ENCODE measurements around the gene ZKSCAN3. TPM values are rescaled to one million over a fixed set of nuclear protein-coding genes. Genes with fewer than 3 reads are reported as not detected.
"Not testable (repeated sequence)": the region's sequence is repeated elsewhere in the genome, so short reads cannot be mapped to it uniquely, and the experiment has no call there.

The ZKSCAN3 gene
- polyA plus RNA-seq (2012; ENCODE audit: missing spikeins): 3.2 TPM

GRCh38 chr6:28349892-28350737 lies at the start of gene ZKSCAN3:
TSS of gene ZKSCAN3 (plus strand) at chr6:28349947. CDS start at chr6:28359587, 9,640 bp downstream.
- peak; percentile 83 for TF ChIP-seq POLR2A (IDR thresholded peaks at IDR 0.05; ENCODE audit: low read depth, low read length)
- peak; percentile 61; the same call in 1 of the 2 replicates for TF ChIP-seq TAF1 (IDR thresholded peaks at IDR 0.05; ENCODE audit: borderline replicate concordance, low read depth, low read length)
- TF ChIP-seq POLR2AphosphoS5 (IDR thresholded peaks at IDR 0.05; ENCODE audit: low read depth, low read length): peak; percentile 78
- FAIRE-seq: peak; percentile 84
- peak; percentile 52 for DNase-seq (ENCODE audit: insufficient read length)

GRCh38 chr6:28303570-28303969 lies 46.2 kb upstream of the ZKSCAN3 start:
- FAIRE-seq (peak; percentile 90), DNase-seq (ENCODE audit: insufficient read length) (no peak)
- TF ChIP-seq POLR2AphosphoS5 (IDR thresholded peaks at IDR 0.05; ENCODE audit: low read depth, low read length) (no peak), POLR2A (IDR thresholded peaks at IDR 0.05; ENCODE audit: low read depth, low read length) (no peak), TAF1 (IDR thresholded peaks at IDR 0.05; ENCODE audit: borderline replicate concordance, low read depth, low read length) (no peak)

- FAIRE-seq; DNase-seq (ENCODE audit: insufficient read length): not testable (repeated sequence)
Observed at GRCh38 chr6:28306363-28306762, 43.4 kb upstream of the ZKSCAN3 start.

GRCh38 chr6:28311139-28311823 lies 38.5 kb upstream of the ZKSCAN3 start:
- TF ChIP-seq POLR2A (IDR thresholded peaks at IDR 0.05; ENCODE audit: low read depth, low read length) (no peak), TAF1 (IDR thresholded peaks at IDR 0.05; ENCODE audit: borderline replicate concordance, low read depth, low read length) (no peak), POLR2AphosphoS5 (IDR thresholded peaks at IDR 0.05; ENCODE audit: low read depth, low read length) (no peak)
- no peak for DNase-seq (ENCODE audit: insufficient read length)
- no peak for FAIRE-seq

- DNase-seq (ENCODE audit: insufficient read length) (no peak), FAIRE-seq (no peak)
- TF ChIP-seq POLR2AphosphoS5 (IDR thresholded peaks at IDR 0.05; ENCODE audit: low read depth, low read length) (no peak), POLR2A (IDR thresholded peaks at IDR 0.05; ENCODE audit: low read depth, low read length) (no peak), TAF1 (IDR thresholded peaks at IDR 0.05; ENCODE audit: borderline replicate concordance, low read depth, low read length) (no peak)
Observed at GRCh38 chr6:28312939-28313338, 36.8 kb upstream of the ZKSCAN3 start.

GRCh38 chr6:28315628-28316027 lies 34.1 kb upstream of the ZKSCAN3 start:
- TF ChIP-seq POLR2A (IDR thresholded peaks at IDR 0.05; ENCODE audit: low read depth, low read length) (no peak), TAF1 (IDR thresholded peaks at IDR 0.05; ENCODE audit: borderline replicate concordance, low read depth, low read length) (no peak)
- DNase-seq (ENCODE audit: insufficient read length) (no peak), FAIRE-seq (no peak)

- FAIRE-seq; DNase-seq (ENCODE audit: insufficient read length): not testable (repeated sequence)
Observed at GRCh38 chr6:28317866-28318265, 31.9 kb upstream of the ZKSCAN3 start.

GRCh38 chr6:28322661-28323060 lies 27.1 kb upstream of the ZKSCAN3 start:
- TF ChIP-seq POLR2A (IDR thresholded peaks at IDR 0.05; ENCODE audit: low read depth, low read length) (no peak), TAF1 (IDR thresholded peaks at IDR 0.05; ENCODE audit: borderline replicate concordance, low read depth, low read length) (no peak), POLR2AphosphoS5 (IDR thresholded peaks at IDR 0.05; ENCODE audit: low read depth, low read length) (no peak)
- no peak for FAIRE-seq
- DNase-seq (ENCODE audit: insufficient read length): no peak

GRCh38 chr6:28323813-28324424 lies 25.8 kb upstream of the ZKSCAN3 start:
- FAIRE-seq: no peak

GRCh38 chr6:28326371-28326948 lies 23.3 kb upstream of the ZKSCAN3 start:
- FAIRE-seq: no peak
- no peak for TF ChIP-seq POLR2AphosphoS5 (IDR thresholded peaks at IDR 0.05; ENCODE audit: low read depth, low read length)
- no peak for TF ChIP-seq TAF1 (IDR thresholded peaks at IDR 0.05; ENCODE audit: borderline replicate concordance, low read depth, low read length)
- no peak for TF ChIP-seq POLR2A (IDR thresholded peaks at IDR 0.05; ENCODE audit: low read depth, low read length)
- DNase-seq (ENCODE audit: insufficient read length): no peak

More at GRCh38 chr6:28323813-28324424, 25.8 kb upstream of the ZKSCAN3 start:
- TF ChIP-seq POLR2A (IDR thresholded peaks at IDR 0.05; ENCODE audit: low read depth, low read length): no peak
- TF ChIP-seq TAF1 (IDR thresholded peaks at IDR 0.05; ENCODE audit: borderline replicate concordance, low read depth, low read length): no peak
- TF ChIP-seq POLR2AphosphoS5 (IDR thresholded peaks at IDR 0.05; ENCODE audit: low read depth, low read length): no peak
- DNase-seq (ENCODE audit: insufficient read length): no peak

GRCh38 chr6:28330041-28330440 lies 19.7 kb upstream of the ZKSCAN3 start:
- FAIRE-seq (no peak), DNase-seq (ENCODE audit: insufficient read length) (no peak)
- TF ChIP-seq POLR2AphosphoS5 (IDR thresholded peaks at IDR 0.05; ENCODE audit: low read depth, low read length): no peak
- TF ChIP-seq POLR2A (IDR thresholded peaks at IDR 0.05; ENCODE audit: low read depth, low read length): no peak
- no peak for TF ChIP-seq TAF1 (IDR thresholded peaks at IDR 0.05; ENCODE audit: borderline replicate concordance, low read depth, low read length)

Data from GM12892 (cell line).